DMS79 treated with DMSO at 0.1 percent for 48 hours (cell line): Measurements from ENCODE around the gene CCDC174.

ENCODE experiments used
- DNase-seq: peaks from one replicate; lab custom pipeline; 2025; lab: John Stamatoyannopoulos, UW

The CCDC174 gene

DNA sequence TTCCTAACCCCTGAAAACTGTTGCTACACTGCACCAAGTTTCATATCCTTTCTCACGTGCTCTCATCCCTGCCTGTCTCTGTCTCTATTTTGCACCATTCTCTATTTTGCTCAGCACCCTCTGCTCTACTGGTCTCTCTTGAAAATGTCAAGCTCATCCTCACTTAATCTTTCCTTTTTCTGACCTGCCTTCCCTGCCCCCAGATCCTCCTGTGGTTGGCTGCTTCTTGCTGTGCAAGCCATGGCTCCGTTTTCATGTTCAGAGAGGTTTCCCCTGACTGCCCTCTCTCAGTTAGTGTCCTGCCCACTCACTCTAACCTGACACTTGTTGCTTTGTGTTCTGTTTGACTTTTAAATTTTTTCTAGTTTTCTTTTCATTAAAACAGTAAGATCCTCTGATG lies 6.0 kb downstream of the CCDC174 start:
- no peak for DNase-seq

DNA sequence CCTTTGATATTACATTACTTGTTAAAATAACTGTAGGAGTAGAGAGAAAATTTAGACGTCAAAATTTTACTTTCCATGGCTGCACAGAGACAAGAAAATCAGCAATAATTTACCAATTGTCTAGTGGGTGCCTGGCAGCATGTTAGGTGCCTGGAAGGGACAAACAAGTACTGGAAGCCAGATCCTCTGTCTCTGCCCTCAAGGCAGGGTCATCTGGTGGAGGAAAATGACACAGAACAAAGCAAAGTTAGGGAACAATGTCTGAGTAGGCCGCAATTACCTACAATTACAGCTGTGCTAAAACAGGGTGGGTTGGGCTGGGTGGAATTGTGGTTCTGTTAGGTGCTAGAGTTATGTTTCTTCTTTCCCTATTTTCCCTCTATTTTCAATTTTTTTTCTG lies 7.4 kb downstream of the CCDC174 start:
- no peak for DNase-seq

DNA sequence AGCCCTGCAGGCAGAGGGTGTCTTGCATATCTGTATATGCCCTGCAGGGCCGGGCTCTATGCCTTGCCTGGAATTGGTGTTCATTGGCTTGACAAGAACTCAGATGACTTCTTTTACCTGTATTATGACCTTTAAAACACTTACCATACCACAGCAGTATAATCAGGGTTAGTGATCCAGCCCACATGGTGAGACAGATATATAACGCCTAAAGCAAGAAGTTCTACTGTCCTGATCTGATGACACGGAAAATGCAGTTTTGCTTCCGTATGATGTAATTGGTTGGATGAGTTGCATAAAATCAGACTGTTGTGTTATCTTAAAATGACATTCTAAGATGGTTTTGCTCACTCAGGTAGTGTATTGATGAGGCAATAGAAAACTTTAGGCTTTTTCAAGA lies 9.4 kb downstream of the CCDC174 start:
- DNase-seq, result no peak

DNA sequence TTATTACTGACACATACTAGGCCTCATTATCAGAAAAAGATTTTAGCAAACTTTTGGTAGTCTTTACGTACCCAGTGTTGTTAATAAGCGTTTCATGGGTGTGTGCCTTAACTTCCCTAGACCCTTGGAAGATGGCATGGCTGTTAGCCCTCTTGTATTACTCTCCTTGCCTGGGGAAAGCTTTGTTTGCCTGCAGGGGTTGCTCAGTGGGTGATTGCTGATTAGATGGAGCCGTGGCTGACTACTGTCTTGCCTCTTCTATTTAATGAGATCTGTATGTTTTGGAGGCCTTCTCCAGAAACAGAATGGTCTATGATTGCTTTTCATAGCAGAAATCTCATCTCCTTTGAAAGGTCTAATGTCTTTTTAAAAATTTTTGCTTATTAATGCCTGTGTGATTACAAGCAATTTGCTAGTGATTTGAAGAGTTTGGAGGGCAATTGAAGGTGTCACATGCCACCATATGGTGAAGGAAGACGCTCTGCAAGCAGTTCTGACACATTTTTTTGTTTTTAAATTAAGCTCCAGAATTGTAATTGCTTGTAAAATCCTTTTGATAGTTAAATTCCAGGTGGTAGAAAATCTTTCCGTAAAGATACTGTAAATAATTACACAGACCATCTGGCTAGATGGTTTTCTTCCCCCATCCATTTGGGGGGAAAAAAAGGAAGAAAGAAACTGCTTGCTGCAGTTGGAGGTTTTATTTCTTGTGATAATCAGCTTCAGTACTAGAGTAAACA lies 12.0 kb downstream of the CCDC174 start:
- DNase-seq, result no peak

DNA sequence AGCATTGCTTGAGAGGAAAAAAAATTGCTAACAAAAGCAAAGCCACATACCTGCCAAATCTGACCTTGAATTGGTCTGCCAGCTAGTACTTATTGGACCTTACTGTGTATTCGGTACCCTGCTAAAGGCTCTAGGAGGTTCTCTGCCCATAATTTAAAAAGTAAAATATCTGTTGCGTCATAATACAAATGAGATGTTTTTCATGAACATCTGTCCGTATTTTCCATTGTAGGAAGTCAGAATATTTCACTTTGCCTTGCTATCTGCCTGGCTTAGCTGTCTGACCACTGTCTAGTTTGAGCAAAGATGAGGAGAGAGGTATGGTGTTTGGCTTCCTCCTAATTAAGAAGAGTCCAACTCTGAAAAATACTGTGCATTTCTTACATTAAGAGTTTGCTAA lies 12.6 kb downstream of the CCDC174 start:
- no peak for DNase-seq

DNA sequence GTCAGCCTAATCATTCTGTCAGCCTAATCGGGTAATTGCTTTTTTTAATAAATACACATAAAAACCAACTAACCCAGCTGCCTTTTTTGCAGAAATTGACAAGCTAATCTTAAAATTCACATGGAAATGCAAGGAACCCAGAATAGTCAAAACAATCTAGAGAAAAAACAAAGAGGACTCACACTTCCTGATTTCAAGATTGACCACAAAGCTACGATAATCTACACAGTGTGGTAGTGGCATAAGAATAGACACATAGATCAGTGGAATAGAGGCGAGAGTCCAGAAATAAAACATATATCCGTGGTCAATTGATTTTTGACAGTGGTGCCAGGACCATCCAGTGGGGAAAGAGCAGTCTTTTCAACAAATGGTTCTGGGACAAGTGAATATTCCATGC lies 21.0 kb downstream of the CCDC174 start:
- DNase-seq, result no peak

DNA sequence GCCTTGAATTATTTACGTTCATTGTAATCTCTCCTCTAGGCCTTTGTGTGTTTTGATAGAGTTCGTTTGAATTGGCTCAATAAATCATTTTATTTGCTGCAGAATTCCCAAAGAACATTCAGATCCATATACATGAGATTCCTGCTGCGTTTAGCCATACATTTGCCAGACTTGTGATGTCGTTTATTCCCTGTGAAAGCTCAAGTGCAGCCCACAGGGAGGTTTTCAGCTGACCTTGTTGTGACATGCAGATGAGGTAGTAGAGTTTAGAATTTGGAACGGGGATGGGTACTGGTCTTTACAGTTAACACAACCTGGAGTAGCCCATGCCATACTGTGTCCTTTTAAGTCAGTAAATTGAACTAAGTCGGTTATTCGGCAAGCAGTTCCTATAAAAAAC lies 23.3 kb downstream of the CCDC174 start, which contains the start of gene C3orf20:
C3orf20 (plus strand) TSS at position 301 of the 400 bp plus-strand sequence. CDS start 7,573 bp downstream, outside the sequence.
- no peak for DNase-seq

DNA sequence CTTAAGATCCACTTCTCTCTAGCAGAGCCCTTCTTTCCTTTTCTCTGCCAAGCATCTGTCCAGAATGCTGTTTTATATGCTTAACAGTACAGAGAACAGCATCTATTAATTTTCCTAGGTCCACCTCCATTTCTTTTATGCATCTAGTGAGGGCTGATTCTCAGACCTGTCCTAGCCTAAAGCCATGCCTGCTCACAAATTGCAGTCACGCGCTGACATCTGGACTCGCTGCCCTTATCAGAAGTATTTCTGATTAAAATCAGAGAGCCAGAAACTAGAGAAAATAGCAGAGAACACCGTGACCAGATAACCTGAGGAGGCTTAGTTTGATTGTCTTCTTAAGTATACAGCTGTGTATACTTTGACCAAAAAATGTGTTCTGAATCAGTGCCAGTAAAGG lies 25.3 kb downstream of the CCDC174 start:
- no peak for DNase-seq

DNA sequence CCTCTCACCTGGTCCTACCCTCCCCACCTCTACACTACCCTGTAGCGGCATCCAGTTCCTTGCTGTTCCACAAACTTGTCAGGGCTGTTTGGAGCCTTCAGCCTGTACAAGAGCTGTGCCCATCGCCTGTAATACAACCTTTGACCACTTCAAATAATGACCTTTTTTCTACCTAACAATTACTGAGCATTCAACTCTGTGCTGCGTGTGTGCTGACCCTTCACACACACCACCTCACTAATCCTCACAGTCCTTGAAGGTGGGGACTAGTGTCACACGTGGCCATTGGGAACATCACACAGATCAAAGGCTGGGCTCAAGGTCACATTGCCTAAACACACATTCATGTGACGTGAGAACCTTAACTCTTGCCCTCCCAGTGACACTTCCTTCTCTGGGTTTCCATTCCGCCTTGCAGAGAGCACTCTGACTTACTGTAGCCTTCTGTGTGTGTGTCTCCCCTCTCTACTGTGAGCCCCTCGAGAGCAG lies 26.5 kb downstream of the CCDC174 start:
- no peak for DNase-seq

DNA sequence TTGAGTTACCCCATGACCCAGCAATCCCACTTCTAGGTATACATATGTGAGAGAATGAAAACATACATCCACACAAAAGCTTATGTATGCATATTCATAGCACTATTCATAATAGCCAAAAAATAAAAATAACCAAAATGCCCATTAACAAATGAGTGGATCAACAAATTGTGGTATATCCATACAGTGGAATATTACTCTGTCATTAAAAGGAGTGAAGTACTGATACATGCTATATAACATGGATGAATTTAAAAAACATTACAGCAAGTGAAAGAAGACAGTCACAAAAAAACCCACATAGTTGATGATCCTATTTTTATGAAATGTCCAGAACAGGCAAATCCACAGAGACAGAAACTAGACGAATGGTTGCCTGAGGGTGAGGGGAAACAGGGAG lies 28.6 kb downstream of the CCDC174 start:
- no peak for DNase-seq

DNA sequence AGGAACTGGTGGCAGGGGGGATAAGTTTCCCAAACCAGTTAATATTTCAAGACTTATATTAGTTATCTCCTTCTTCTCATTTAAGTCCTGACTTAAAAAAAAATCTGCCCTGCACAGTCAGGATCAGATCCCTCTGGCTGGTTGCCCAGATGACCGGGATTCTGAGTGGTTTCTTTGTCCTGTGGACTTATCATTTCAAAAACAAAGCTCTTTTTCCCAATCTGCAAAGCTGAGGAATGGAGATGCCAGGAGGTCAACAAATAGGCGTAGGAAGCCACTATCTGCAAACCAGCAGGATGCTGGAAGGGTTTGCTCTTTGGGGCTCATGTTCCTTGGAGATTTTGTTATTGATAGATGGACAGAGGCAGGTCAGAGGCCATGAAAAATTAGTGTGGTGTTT lies 29.2 kb downstream of the CCDC174 start:
- no peak for DNase-seq

DNA sequence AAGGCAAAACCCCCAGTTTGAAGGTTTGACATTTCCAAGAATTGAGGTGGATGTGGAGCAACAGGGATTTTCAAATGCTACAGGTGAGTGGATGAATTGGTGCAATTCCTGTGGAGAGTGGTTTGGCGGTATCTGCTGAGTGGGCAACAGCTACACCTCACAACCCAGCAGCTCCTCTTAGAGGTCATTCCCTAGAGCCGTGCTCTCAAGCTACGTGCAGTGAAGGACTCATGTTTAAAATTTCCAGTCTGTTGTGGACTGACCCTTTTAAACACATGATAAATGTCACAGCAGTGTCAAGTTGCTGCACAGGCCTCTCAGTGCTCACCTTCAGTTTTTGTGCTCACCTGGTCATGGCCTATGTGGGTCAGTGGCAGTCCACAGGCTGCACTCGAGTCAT lies 32.9 kb downstream of the CCDC174 start:
- no peak for DNase-seq

DNA sequence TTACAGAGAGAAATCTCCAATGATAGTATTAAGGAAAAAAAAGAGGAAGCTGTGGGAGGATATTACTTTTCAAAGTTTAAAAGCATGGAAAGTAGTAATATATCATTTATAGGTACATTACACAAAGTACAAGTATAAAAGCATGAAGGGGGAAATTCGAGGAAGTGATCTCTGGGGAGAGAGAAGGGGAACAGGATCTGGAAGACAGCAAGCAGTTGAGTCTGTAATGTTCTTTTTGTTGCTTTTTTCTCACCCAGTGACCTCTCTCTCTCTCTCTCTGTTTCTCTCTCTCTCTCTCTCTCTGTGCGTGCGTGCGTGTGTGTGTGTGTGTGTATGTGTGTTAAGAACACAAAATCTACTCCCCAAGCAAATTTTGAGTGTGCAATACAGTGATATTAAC lies 33.6 kb downstream of the CCDC174 start:
- DNase-seq, result no peak

DNA sequence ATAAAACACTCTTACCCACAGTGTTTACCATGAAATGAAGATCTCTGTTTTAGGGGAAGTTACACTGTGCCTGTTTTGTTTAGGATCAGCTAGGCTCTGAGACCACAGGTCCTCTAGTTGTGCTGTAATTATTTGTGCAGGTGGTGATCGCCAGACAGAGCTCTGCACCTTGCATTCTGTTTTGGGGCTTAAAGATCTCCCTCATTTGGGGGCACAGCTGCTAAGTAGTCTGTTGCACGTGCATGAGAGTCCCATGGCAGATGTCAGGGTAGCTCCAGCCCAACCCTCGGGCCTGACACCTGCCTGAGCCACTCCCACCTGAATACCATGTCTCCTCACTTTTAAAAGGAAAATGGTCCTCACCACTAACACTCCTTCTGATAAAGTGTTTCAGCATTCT lies 35.8 kb downstream of the CCDC174 start:
- no peak for DNase-seq

DNA sequence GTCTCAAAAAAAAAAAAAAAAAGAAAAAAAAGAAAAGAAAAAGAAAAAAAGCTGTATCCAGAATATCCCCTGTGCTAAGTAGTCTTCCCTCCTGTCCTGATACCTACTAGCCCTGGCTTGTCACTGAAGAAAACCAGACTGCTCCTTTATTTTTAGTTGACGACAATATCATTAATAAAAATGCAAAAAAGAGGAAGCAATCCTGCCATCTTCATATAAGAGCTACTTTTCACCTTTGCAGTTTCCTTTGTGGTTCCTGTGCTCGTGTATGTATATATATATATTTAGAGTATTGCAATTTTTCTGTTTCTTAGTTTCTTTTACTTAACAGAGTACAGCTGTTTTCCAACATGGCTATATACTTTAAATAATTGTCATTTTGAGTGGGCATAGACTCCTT lies 37.0 kb downstream of the CCDC174 start:
- no peak for DNase-seq

DNA sequence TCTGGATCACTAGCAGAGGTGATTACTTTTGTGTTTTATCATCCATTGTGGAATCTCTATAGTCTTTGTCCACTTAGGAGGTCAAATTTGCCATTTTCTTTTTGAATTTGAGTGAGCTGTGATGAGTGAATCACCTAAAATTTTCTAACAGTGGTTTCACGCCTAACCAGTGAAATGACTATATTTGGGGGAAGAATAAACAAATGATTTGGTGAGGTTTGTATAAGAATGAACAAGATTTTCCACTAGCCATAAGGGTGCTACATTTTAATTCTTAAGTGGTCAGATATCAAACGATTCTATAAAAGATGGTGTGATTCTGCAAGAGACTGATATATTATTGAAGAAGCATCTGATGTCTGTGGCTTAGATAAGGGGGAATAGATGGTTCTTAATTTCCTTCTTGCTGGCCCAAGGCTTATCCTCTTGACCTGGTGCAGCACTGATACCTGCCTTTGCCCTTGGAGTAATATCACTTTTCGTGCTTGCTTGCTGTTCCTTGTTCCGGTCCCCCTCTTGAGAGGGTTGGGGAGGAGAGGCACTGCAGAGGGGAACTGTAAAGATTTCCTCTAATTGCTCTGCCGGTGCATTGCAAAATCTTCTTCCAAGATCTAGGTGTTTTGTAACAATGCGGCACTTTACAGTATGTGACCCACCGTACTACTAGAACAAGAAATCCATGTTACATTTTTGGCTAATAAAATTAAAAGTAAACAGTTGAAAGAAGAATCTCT lies 37.9 kb downstream of the CCDC174 start:
- DNase-seq, result no peak

DNA sequence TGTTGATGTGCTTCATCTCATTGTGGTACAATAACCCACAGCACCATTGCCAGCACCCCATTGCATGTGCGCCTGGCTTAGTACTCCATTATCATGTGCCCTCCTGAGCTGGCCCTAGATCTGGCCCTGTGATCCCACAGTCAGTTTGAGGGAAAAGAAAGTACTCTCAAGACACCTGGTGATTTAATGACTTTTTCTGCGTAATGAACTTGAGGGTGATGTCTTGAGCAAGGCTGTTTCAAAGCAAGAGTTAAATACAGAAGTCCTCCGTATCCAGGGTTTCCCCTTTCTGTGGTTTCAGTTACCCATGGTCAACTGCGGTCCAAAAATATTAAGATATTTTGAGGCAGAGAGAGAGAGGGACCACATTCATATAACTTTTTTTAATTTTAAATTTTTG lies 39.7 kb downstream of the CCDC174 start:
- DNase-seq, result no peak

DNA sequence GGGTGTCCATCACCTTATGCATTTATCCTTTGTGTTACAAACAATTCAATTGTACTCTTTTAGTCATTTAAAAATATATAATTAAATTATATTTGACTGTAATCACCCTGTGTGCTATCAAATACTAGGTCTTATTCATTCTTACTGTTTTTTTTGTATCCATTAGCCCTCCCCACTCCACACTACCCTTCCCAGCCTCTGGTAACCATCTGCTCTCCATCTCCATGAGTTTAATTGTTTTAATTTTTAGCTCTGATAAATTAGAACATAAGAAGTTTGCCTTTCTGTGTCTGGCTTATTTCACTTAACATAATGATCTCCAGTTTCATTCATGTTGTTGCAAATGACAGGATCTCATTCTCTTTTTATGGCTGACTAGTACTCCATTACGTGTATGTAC lies 40.2 kb downstream of the CCDC174 start:
- no peak for DNase-seq

DNA sequence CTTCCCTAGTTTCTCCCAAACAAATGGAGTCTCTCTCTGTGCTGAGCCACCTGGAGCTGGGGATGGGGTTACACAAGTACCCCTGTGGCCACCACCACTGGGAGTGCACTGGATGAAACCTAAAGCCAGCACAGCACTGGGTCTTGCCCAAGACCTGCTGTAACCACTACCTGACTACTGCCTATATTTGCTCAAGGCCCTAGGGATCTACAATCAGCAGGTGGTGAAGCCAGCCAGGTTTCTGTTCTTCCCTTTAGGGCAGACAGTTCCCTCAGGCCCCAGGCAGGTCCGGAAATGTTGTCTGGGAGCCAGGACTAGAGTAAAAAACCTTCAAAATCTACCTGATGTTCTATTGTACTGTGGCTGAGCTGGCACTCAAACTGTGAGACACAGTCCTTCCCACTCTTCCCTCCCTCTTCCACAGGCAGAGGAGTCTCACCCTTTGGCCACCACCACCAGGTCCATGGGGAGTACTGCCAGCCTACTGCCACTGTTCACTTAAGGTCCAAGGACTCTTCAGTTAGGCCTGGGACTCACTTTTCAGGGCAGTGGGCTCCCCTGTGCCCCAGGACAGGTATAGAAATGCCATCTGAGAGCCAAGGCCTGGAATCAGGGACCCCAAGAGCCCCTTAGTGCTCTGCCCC lies 47.2 kb downstream of the CCDC174 start:
- DNase-seq, result no peak

DNA sequence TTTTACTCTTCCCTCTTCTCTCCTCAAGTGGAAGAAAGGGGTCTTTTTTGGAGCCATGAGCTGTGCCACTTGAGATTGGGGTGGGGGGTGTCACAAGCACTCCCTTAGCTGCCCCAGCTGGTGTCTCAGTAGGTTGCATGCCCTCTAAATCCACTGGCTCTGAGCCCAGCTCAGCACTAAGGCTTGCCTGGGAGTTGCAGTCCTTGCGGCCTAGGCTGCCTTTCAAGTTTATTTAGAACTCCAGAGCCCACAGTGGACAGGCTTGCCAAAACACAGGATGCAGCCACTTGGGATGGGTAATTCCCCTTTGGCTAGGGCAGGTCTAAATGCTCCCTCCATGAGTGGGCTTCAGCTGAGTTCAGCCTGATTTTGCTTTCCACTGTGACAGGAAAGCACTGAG lies 48.1 kb downstream of the CCDC174 start:
- no peak for DNase-seq

DNA sequence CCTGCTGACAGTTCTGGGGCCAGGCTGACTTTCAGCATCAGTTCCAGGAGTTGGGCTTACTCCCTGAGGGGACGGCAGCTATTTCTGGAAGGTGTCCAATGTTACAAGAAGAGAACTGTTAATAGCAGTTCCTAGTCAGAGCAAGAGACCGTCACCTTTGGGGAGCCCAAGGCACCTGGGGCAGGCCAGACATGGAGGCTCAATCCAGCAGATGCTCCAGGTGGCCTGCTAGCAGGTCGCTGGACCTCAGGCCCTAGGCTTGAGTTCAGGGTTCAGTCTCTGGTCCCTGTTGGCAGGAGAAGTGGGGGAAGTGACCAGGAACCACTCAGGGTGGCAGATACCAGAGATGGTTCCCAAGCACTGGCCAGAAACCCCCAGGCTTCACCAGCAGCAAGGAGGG lies 49.3 kb downstream of the CCDC174 start:
- no peak for DNase-seq

DNA sequence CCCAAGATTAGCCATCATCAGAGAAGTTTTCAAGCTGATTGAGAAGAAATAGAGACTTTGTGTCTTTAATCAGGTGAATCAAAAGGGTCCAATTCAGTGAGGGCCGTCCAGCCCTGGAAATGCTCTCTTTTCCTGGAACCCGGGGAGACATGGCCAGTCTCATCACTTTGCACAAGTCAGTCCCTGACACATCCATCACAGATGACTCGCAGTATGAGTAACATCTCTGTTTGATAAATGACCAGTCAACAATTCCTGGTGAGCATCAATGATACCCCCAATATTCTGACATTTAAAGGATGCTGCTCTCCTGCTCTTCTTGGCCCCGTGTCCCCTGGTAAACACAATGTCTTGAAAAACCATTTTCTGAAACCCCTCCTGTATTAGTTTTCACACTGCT lies 50.1 kb downstream of the CCDC174 start:
- no peak for DNase-seq

DNA sequence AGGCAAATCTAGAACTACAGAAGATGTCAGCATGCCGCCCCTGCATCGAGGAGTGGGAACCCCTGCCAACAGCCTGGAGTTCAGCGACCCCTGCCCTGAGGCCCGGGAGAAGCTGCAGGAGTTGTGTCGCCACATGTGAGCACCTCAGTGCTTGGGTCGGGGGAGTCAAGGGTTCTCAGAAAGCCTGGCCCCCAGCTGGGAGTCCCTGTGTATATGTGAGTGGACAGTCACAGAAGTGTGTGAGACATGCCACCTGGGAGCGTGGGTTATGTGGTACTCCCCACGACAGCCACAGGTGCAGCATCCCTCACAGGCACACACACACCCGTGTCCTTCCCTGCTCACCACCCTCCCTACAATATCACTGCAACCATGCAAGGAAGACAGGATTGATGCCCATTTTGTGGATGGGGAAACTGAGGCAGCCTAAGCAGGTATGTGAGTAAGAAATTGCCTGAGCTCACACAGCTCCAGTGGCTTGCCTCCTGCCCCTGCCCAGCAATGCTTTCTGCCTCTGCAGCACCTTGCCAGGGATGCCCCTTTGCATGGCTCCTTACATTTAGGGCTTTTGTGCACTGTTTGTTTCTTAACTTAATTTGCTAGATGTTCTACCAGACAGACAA lies 51.7 kb downstream of the CCDC174 start:
- no peak for DNase-seq
